ENCODE measurements around the gene IGSF21. TPM values are rescaled to one million over a fixed set of nuclear protein-coding genes. Genes with fewer than 3 reads are reported as not detected.

Gene IGSF21
- total and polyA plus RNA-seq, 2 of the 8 experiments (the other 6 are each of a cell fraction or from before 2014, with no cell fraction given): 22.5 to 28.5 TPM

DNA sequence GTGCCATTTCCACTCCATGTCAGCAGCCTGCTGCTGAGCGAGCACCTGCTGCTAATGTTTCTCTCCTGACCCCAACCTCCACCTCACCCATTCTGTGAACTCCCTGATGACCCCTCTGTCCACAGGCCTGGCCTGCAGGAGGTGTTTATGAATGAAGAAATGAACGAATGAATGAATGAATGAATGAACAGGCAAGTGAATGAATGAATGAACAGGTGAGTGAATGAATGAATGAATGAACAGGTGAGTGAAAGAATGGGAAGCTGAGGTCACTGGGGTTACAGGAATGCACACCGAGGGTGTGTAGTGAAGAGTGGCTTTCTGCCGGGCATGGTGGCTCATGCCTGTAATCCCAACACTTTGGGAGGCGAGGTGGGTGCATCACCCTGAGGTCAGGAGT, 173.4 kb downstream of the IGSF21 start (continued):
- TF ChIP-seq RBBP5 (IDR thresholded peaks at IDR 0.05; ENCODE audit: borderline replicate concordance, low read depth, low read length): no peak
- no peak for TF ChIP-seq RNF2 (IDR thresholded peaks at IDR 0.05; ENCODE audit: borderline replicate concordance, low read depth, low read length, missing control alignments, poor library complexity, severe bottlenecking)
- TF ChIP-seq RAD21 (IDR thresholded peaks at IDR 0.05 in 1 of 2, conservative IDR thresholded peaks at IDR 0.05 in 1 of 2; ENCODE audit: low read depth in 2 of 2, low read length in 2 of 2): no peak
- no peak for TF ChIP-seq CHD2 (IDR thresholded peaks at IDR 0.05; ENCODE audit: low read length)
- TF ChIP-seq NRF1 (IDR thresholded peaks at IDR 0.05; ENCODE audit: low read depth, low read length): no peak
